Stimulated activated CD4-positive, alpha-beta T cell treated with anti-CD3 and anti-CD28 coated beads, Interleukin-1b, Interleukin-23, amount 100 ng/mL, for 48 hours (primary cell): ENCODE results near the gene LDHD.

Source experiments
- DNase-seq: peaks from one replicate; pipeline ENCODE4 v3.0.0-alpha.2; 2020

Gene LDHD

GRCh38 chr16:75114179-75114945 lies 2.2 kb downstream of the LDHD start:
- DNase-seq, result no peak

GRCh38 chr16:75113541-75114121 lies 2.9 kb downstream of the LDHD start:
- no peak for DNase-seq

- DNase-seq, result no peak
Observed at GRCh38 chr16:75112734-75113491, 3.7 kb downstream of the LDHD start.

- no peak for DNase-seq
Observed at GRCh38 chr16:75111961-75112733, 4.4 kb downstream of the LDHD start.

- no peak for DNase-seq
Observed at GRCh38 chr16:75111514-75111940, 5.1 kb downstream of the LDHD start.

GRCh38 chr16:75110637-75111513 lies 5.7 kb downstream of the LDHD start:
- DNase-seq, result peak; percentile 84

- DNase-seq, result no peak
Observed at GRCh38 chr16:75109732-75110243, 6.8 kb downstream of the LDHD start.

GRCh38 chr16:75108792-75109731 lies 7.5 kb downstream of the LDHD start:
- DNase-seq, result peak; percentile 90

- no peak for DNase-seq
Observed at GRCh38 chr16:75107505-75107904, 9.1 kb downstream of the LDHD start.

- DNase-seq, result no peak
Observed at GRCh38 chr16:75106351-75107274, 10.0 kb downstream of the LDHD start.

- no peak for DNase-seq
Observed at GRCh38 chr16:75105306-75106061, 11.1 kb downstream of the LDHD start.

GRCh38 chr16:75104836-75105235 lies 11.7 kb downstream of the LDHD start:
- no peak for DNase-seq

- DNase-seq, result no peak
Observed at GRCh38 chr16:75103994-75104393, 12.6 kb downstream of the LDHD start.

GRCh38 chr16:75102595-75102994 lies 14.0 kb downstream of the LDHD start:
- no peak for DNase-seq

GRCh38 chr16:75101635-75102034 lies 14.9 kb downstream of the LDHD start:
- DNase-seq, result no peak

GRCh38 chr16:75100603-75100990 lies 16.0 kb downstream of the LDHD start:
- no peak for DNase-seq

GRCh38 chr16:75099738-75100602 lies 16.6 kb downstream of the LDHD start:
- DNase-seq, result peak; percentile 49
